HG03139 (cell line): ENCODE measurements around the gene KLK8.

Source experiments
- ATAC-seq: cut with Tn5 transposase; IDR thresholded peaks from one replicate; pipeline ENCODE4 v1.9.1; 2021; ENCODE audit not compliant: unreplicated experiment

Gene KLK8

GRCh38 chr19:50957587-50957986 lies 43.8 kb downstream of the KLK8 start:
- no peak for ATAC-seq

GRCh38 chr19:50952910-50953309 lies 48.5 kb downstream of the KLK8 start, which contains the start of gene KLK5:
Gene KLK5, minus strand, starts transcription at chr19:50953038. Its CDS starts 381 bp downstream, at chr19:50952657.
- ATAC-seq: no peak

GRCh38 chr19:50949861-50950260 lies 51.5 kb downstream of the KLK8 start:
- no peak for ATAC-seq

DNA sequence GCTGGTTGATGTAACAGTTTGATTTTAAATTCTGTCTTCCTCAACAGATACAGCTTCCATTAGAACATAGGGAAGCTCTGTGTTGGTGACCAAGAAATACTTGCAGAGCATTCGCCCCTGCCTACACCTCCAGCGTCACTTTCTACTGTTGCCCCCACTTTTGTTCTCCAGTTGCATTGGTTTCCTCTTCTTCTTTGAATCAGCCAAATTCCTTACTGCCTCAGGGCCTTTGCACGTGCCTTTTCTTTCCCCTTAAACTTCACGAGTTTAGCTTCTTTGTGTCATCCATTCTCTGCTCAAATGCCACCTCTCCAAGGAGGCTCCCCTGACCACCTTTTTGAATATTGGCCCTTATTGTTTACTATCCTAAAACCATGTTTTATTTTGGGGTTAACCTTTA lies 54.3 kb downstream of the KLK8 start:
- no peak for ATAC-seq
